Measurements from ENCODE around the gene SVIL. TPM values are rescaled to one million over a fixed set of nuclear protein-coding genes. Genes with fewer than 3 reads are reported as not detected.
"Not testable (repeated sequence)": the region's sequence is repeated elsewhere in the genome, so short reads cannot be mapped to it uniquely, and the experiment has no call there.

Gene SVIL
- total RNA-seq, 2 experiments from 2014 or later: 1.0 to 3.7 TPM

DNA sequence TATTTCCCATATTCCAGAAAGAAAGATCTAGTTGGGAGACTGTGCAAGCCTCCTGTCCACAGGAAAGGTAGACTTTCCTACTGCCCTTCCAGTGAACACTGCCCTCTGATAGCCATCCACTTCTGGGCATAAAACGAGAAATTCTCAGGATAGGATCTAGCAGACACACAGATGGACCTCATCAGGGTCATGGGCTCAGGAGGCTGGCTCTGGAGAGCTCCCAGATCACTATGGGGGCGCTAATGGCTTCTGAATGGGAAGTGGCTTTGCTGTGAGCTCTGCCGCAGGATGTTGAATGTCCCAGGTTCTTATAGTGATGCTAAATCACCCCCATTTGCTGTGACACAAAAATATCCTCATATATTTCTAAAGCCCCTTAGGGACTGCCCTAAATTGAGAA, 77.1 kb downstream of the SVIL start:
- Mint-ChIP-seq H3K27ac (no peak overlapping the region), H3K27me3 (no peaks in the 10 kb centered on the region), H3K36me3 (no peaks in the 10 kb centered on the region), H3K4me1 (peaks cover 9% of the 10 kb centered on the region), H3K4me3 (no peak overlapping the region), H3K9me3 (ENCODE audit: low read depth) (no peaks in the 10 kb centered on the region)
- DNase-seq (no peak), ATAC-seq (no peak)
- CTCF ChIA-PET: no interaction called here

GRCh38 chr10:29555746-29556481, 78.9 kb downstream of the SVIL start:
- ATAC-seq (no peak), DNase-seq (no peak)
- H3K27me3 Mint-ChIP-seq: no peaks in the 10 kb centered on the region
- H3K9me3 Mint-ChIP-seq (ENCODE audit: low read depth): no peaks in the 10 kb centered on the region
- peaks cover 9% of the 10 kb centered on the region for H3K4me1 Mint-ChIP-seq
- CTCF ChIA-PET: no interaction called here
- no peak overlapping the region for H3K27ac Mint-ChIP-seq
- no peak overlapping the region for H3K4me3 Mint-ChIP-seq
- H3K36me3 Mint-ChIP-seq: no peaks in the 10 kb centered on the region

- Mint-ChIP-seq H3K4me3 (no peak overlapping the region), H3K27ac (no peak overlapping the region), H3K4me1 (peaks cover 9% of the 10 kb centered on the region), H3K27me3 (no peaks in the 10 kb centered on the region), H3K36me3 (no peaks in the 10 kb centered on the region), H3K9me3 (ENCODE audit: low read depth) (no peaks in the 10 kb centered on the region)
- no peak for ATAC-seq
- CTCF ChIA-PET: no interaction called here
- no peak for DNase-seq
Observed at GRCh38 chr10:29555091-29555745, 79.6 kb downstream of the SVIL start.

DNA sequence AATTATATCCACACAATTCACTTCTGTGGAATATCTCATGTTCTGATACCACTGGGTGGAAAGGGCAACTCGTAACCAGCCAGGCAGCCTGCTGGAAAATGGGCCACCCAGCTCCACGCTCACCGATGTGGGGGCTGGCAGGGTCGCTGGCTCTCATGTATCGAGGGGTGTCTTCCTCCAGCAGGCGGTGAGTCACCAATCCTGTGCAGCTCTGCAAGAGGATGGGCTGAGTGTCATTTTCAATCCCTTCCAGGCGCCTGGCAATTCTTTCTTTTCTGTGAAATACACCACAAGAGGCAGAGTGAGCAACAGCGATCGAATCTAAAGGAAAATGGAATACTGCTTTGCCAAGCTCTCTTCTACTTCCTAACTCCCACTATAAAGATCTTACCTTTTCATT, 80.1 kb downstream of the SVIL start:
- no peak for ATAC-seq
- CTCF ChIA-PET: interaction anchor here (0.6 kb wide), 1 partner anchor 8 kb away, joined by 3 read pairs; no protein-coding TSS in a partner anchor
- Mint-ChIP-seq H3K9me3 (ENCODE audit: low read depth) (no peaks in the 10 kb centered on the region), H3K4me3 (no peak overlapping the region), H3K27me3 (no peaks in the 10 kb centered on the region), H3K4me1 (peaks cover 9% of the 10 kb centered on the region), H3K36me3 (no peaks in the 10 kb centered on the region), H3K27ac (no peak overlapping the region)
- no peak for DNase-seq

GRCh38 chr10:29553544-29554250, 81.1 kb downstream of the SVIL start:
- Mint-ChIP-seq H3K4me3 (no peak overlapping the region), H3K27ac (no peak overlapping the region), H3K9me3 (ENCODE audit: low read depth) (no peaks in the 10 kb centered on the region), H3K36me3 (no peaks in the 10 kb centered on the region), H3K27me3 (no peaks in the 10 kb centered on the region), H3K4me1 (peaks cover 9% of the 10 kb centered on the region)
- DNase-seq (no peak), ATAC-seq (no peak)
- CTCF ChIA-PET: interaction anchor here (0.7 kb wide), 1 partner anchor 1017 kb away, joined by 3 read pairs; no protein-coding TSS in a partner anchor

GRCh38 chr10:29553116-29553515, 81.7 kb downstream of the SVIL start:
- not testable (repeated sequence) for H3K36me3 Mint-ChIP-seq, DNase-seq, H3K4me3 Mint-ChIP-seq

GRCh38 chr10:29549493-29549892, 85.3 kb downstream of the SVIL start:
- H3K9me3 Mint-ChIP-seq (ENCODE audit: low read depth); ATAC-seq; H3K27me3 Mint-ChIP-seq; H3K27ac Mint-ChIP-seq; DNase-seq; H3K36me3 Mint-ChIP-seq; CTCF ChIA-PET; H3K4me3 Mint-ChIP-seq: not testable (repeated sequence)
- peaks cover 11% of the 10 kb centered on the region for H3K4me1 Mint-ChIP-seq

More at GRCh38 chr10:29553116-29553515, 81.7 kb downstream of the SVIL start:
- not testable (repeated sequence) for H3K27ac Mint-ChIP-seq; H3K9me3 Mint-ChIP-seq (ENCODE audit: low read depth); ATAC-seq; H3K27me3 Mint-ChIP-seq
- CTCF ChIA-PET: interaction anchor here (0.7 kb wide), 1 partner anchor 1016 kb away, joined by 3 read pairs; no protein-coding TSS in a partner anchor
- H3K4me1 Mint-ChIP-seq: peaks cover 14% of the 10 kb centered on the region

DNA sequence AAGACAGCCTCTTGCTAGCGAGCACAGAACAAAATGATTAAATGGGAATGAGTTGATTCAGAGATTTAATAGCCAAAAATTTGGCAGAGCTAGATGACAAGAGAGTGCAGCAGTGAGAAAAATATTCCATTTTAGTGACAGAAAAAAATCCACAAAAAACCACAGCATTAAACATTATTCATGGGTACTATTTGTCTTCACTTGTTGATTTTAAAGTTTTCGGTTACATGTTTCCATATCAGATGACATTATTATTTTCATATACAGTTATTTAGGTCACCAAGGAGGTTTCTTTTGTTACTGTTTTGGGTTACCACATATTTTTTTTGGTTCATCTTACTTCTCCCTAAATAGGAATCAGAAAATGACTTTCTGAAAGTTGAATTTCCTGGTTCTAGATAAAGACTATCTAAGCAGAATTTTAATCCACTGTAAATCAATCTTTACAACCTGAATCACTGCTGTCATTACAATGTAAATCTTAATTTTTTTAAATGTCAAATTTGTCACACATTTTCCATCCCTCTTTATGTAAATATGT, 87.9 kb downstream of the SVIL start:
- ATAC-seq: no peak
- H3K36me3 Mint-ChIP-seq: no peaks in the 10 kb centered on the region
- H3K9me3 Mint-ChIP-seq (ENCODE audit: low read depth): no peaks in the 10 kb centered on the region
- H3K4me3 Mint-ChIP-seq: no peak overlapping the region
- CTCF ChIA-PET: no interaction called here
- H3K27me3 Mint-ChIP-seq: no peaks in the 10 kb centered on the region
- H3K4me1 Mint-ChIP-seq: peaks cover 9% of the 10 kb centered on the region
- no peak for DNase-seq
- no peak overlapping the region for H3K27ac Mint-ChIP-seq

DNA sequence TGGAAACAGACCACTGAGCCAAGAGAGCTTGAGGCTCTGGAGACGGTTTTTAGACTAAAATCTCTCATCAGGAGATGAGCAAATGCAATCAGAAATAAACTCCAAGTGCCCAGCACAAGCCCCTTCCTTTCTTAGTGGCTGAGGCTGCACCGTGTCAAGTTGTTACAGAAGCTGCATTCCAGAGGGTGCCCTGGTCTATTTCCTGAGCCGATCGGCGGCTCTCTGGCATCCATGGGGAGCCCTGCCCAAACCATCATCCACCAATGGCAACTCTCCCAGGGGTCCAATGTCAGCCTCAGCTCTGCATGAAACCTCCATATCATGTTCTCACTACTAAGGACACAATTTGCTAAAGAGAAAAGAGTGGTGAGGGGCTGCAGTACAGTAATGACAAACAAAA, 89.6 kb downstream of the SVIL start:
- Mint-ChIP-seq H3K4me1 (peaks cover 9% of the 10 kb centered on the region), H3K9me3 (ENCODE audit: low read depth) (no peaks in the 10 kb centered on the region), H3K27me3 (no peaks in the 10 kb centered on the region), H3K36me3 (no peaks in the 10 kb centered on the region), H3K4me3 (no peak overlapping the region), H3K27ac (no peak overlapping the region)
- CTCF ChIA-PET: interaction anchor here (0.7 kb wide), 1 partner anchor 150 kb away, joined by 3 read pairs; no protein-coding TSS in a partner anchor
- ATAC-seq (no peak), DNase-seq (no peak)

GRCh38 chr10:29543715-29544114, 91.1 kb downstream of the SVIL start:
- Mint-ChIP-seq H3K9me3 (ENCODE audit: low read depth) (no peaks in the 10 kb centered on the region), H3K4me1 (peaks cover 9% of the 10 kb centered on the region)
- CTCF ChIA-PET: no interaction called here

GRCh38 chr10:29542723-29543122, 92.0 kb downstream of the SVIL start:
- H3K9me3 Mint-ChIP-seq (ENCODE audit: low read depth): no peaks in the 10 kb centered on the region
- no peaks in the 10 kb centered on the region for H3K27me3 Mint-ChIP-seq
- DNase-seq (no peak), ATAC-seq (no peak)
- no peak overlapping the region for H3K4me3 Mint-ChIP-seq
- H3K4me1 Mint-ChIP-seq: peaks cover 1% of the 10 kb centered on the region
- CTCF ChIA-PET: no interaction called here
- H3K36me3 Mint-ChIP-seq: no peaks in the 10 kb centered on the region
- no peak overlapping the region for H3K27ac Mint-ChIP-seq

More at GRCh38 chr10:29543715-29544114, 91.1 kb downstream of the SVIL start:
- no peak overlapping the region for H3K27ac Mint-ChIP-seq
- H3K36me3 Mint-ChIP-seq: no peaks in the 10 kb centered on the region
- no peak for DNase-seq
- H3K4me3 Mint-ChIP-seq: no peak overlapping the region
- ATAC-seq: no peak
- no peaks in the 10 kb centered on the region for H3K27me3 Mint-ChIP-seq

- Mint-ChIP-seq H3K27me3 (no peaks in the 10 kb centered on the region), H3K27ac (no peak overlapping the region), H3K4me3 (no peak overlapping the region), H3K4me1 (peaks cover under 1% of the 10 kb centered on the region), H3K9me3 (ENCODE audit: low read depth) (no peaks in the 10 kb centered on the region), H3K36me3 (no peaks in the 10 kb centered on the region)
- DNase-seq: no peak
- ATAC-seq: no peak
- CTCF ChIA-PET: no interaction called here
Observed at GRCh38 chr10:29541422-29542210, 93.2 kb downstream of the SVIL start.

- H3K4me1 Mint-ChIP-seq: no peaks in the 10 kb centered on the region
- no peak overlapping the region for H3K27ac Mint-ChIP-seq
- H3K27me3 Mint-ChIP-seq: no peaks in the 10 kb centered on the region
- no peak for DNase-seq
- H3K4me3 Mint-ChIP-seq: no peak overlapping the region
- no peaks in the 10 kb centered on the region for H3K36me3 Mint-ChIP-seq
- no peaks in the 10 kb centered on the region for H3K9me3 Mint-ChIP-seq (ENCODE audit: low read depth)
- CTCF ChIA-PET: no interaction called here
- no peak for ATAC-seq
Observed at GRCh38 chr10:29540016-29540415, 94.8 kb downstream of the SVIL start.

Data from activated CD8-positive, alpha-beta memory T cell treated with anti-CD3 and anti-CD28 coated beads, Interleukin-2, amount 10 ng/mL, durations not matched to agents 7 days and 5 days (primary cell).